H1 (cell line): Measurements from ENCODE around the gene EGFL6. TPM values are rescaled to one million over a fixed set of nuclear protein-coding genes. Genes with fewer than 3 reads are reported as not detected.

ENCODE experiments used
- CHD2 ChIP-seq: IDR thresholded peaks from 2 replicates; pipeline ENCODE4 v1.6.1; 2012; ENCODE audit warnings: low read length, improper control_type of control experiment
- CTBP2 ChIP-seq: IDR thresholded peaks from 2 replicates; pipeline ENCODE4 v1.7.0; 2011; ENCODE audit warnings: borderline replicate concordance, mild to moderate bottlenecking, moderate library complexity, mixed read lengths, low read length; ENCODE audit not compliant: insufficient read depth, insufficient read length
- HDAC6 ChIP-seq: IDR thresholded peaks from one replicate; pipeline ENCODE4 v1.7.1; 2012; ENCODE audit warnings: low read depth, mild to moderate bottlenecking, inconsistent platforms, low read length, moderate library complexity
- POU5F1 ChIP-seq: IDR thresholded peaks from 2 replicates; pipeline ENCODE4 v1.6.1; 2011; ENCODE audit warnings: low read depth, mild to moderate bottlenecking, low read length, moderate library complexity
- YY1 ChIP-seq: IDR thresholded peaks from 2 replicates; pipeline ENCODE4 v1.6.1; 2011; ENCODE audit warnings: low read depth, mild to moderate bottlenecking, low read length
- ZNF274 ChIP-seq: IDR thresholded peaks from 2 replicates; pipeline ENCODE4 v1.7.0; 2012; ENCODE audit warnings: low read length, borderline replicate concordance; ENCODE audit errors: extremely low read depth
- polyA plus RNA-seq, 7 experiments: library from polyadenylated mRNA; depleted of rRNA in 3 of 7; stranded (reverse) in 5 of 7; unstranded in 2 of 7; fragments of >200 nt in 5 of 7; fragments of 200-250 nt in 2 of 7; gene quantifications; 1 replicate in 5 of 7; 2 replicates in 1 of 7; 4 replicates in 1 of 7; pipeline versions ENCODE4 v1.2.1 to v1.2.3, GENCODE V29; 2011 to 2013; ENCODE audit warnings: missing spikeins in 2 of 7, mixed read lengths in 2 of 7
- total RNA-seq: library from RNA; stranded (reverse); fragmentation: NEBNext Ultra II Directional; extraction: Animal tissue kit (Norgen Biotek cat#: 25700); gene quantifications from 2 replicates; pipeline ENCODE4 v1.2.1, GENCODE V29; 2021

EGFL6 gene
- total and polyA plus RNA-seq, 2 of the 8 experiments (the other 6 are each of a cell fraction or from before 2014, with no cell fraction given) = 0.93 to 1.1 TPM

DNA sequence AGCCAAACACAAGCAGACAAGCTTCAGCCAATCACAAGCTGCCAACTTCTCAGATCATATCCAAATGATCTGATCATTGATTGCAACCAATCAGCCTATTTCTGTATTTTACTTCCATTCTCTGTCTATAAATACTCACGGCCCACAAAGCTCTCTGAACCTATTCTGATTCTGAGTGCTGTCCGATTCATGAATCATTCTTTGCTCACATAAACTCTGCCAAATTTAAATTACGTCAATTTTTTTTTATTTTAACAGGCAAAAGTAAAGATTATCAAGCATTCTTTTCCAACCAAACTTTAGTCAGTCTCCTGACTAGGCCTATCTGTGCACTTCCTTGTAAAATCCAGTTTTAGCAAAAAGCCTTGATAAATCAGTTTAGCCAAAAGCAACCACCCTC, 81.7 kb downstream of the EGFL6 start (continued):
- no peak for TF ChIP-seq CTBP2
- no peak for TF ChIP-seq ZNF274
- no peak for TF ChIP-seq POU5F1
- no peak for TF ChIP-seq HDAC6
- TF ChIP-seq YY1 = no peak
- TF ChIP-seq CHD2 = no peak
